GM23338 (cell line): ENCODE data around the gene LRRC47. TPM values are rescaled to one million over a fixed set of nuclear protein-coding genes. Genes with fewer than 3 reads are reported as not detected.

ENCODE experiments used
- CREB1 ChIP-seq: fragments of 250-450 bp; sonication (Bioruptor Pico); IDR thresholded peaks from 2 replicates; pipeline ENCODE4 v1.5.0; 2020; ENCODE audit warnings: low read depth, mild to moderate bottlenecking, moderate library complexity
- ETS1 ChIP-seq: IDR thresholded peaks from 2 replicates; pipeline ENCODE4 v1.6.1; 2016; ENCODE audit warnings: antibody characterized with exemption
- EZH2 ChIP-seq: fragments of 200-600 bp; sonication (generic); IDR thresholded peaks from one replicate; pipeline ENCODE4 v1.8.0; 2017; ENCODE audit warnings: antibody characterized with exemption, mild to moderate bottlenecking, low read depth; ENCODE audit not compliant: unreplicated experiment
- NANOG ChIP-seq: IDR thresholded peaks from 2 replicates; pipeline ENCODE4 v1.6.1; 2016; ENCODE audit warnings: antibody characterized with exemption, borderline replicate concordance
- POLR2AphosphoS5 ChIP-seq: IDR thresholded peaks from 2 replicates; pipeline ENCODE4 v1.6.1; 2016; ENCODE audit warnings: antibody characterized with exemption, low read depth
- ZNF331 ChIP-seq: fragments of 250-450 bp; sonication (Bioruptor Pico); IDR thresholded peaks from 2 replicates; pipeline ENCODE4 v1.5.0; 2020; ENCODE audit warnings: low read depth, mild to moderate bottlenecking, moderate library complexity
- polyA plus RNA-seq: library from polyadenylated mRNA; unstranded; fragments of >200 nt; fragmentation: Nextera tagmentation; extraction: Ambion mirVana; gene quantifications from 2 replicates; pipeline ENCODE4 v1.2.1, GENCODE V29; 2016
- total RNA-seq: library from RNA; depleted of rRNA; stranded (reverse); fragments of >200 nt; shearing (Covaris generic); gene quantifications from 2 replicates; pipeline ENCODE4 v1.2.3, GENCODE V29; 2014
- TF ChIP-seq, protein P1 (sequence below): fragments of 250-450 bp; sonication (Bioruptor Pico); IDR thresholded peaks from 2 replicates; pipeline ENCODE4 v1.5.0; 2020; ENCODE audit warnings: mild to moderate bottlenecking, moderate library complexity
- TF ChIP-seq, protein P2 (sequence below), 2 experiments: fragments of 200-600 bp in 1 of 2; sonication (generic) in 1 of 2; conservative IDR thresholded peaks; 2 replicates each; pipeline versions ENCODE4 v1.5.1 to v1.6.1; 2016 to 2017; ENCODE audit warnings: antibody characterized with exemption in 2 of 2, low read depth in 2 of 2, mild to moderate bottlenecking in 2 of 2, moderate library complexity in 1 of 2

LRRC47 gene
- total and polyA plus RNA-seq, 2 experiments from 2014 or later: 15.8 to 76.8 TPM

GRCh38 chr1:3807769-3808168, 11.5 kb upstream of the LRRC47 start (continued):
- TF ChIP-seq, protein P1, sequence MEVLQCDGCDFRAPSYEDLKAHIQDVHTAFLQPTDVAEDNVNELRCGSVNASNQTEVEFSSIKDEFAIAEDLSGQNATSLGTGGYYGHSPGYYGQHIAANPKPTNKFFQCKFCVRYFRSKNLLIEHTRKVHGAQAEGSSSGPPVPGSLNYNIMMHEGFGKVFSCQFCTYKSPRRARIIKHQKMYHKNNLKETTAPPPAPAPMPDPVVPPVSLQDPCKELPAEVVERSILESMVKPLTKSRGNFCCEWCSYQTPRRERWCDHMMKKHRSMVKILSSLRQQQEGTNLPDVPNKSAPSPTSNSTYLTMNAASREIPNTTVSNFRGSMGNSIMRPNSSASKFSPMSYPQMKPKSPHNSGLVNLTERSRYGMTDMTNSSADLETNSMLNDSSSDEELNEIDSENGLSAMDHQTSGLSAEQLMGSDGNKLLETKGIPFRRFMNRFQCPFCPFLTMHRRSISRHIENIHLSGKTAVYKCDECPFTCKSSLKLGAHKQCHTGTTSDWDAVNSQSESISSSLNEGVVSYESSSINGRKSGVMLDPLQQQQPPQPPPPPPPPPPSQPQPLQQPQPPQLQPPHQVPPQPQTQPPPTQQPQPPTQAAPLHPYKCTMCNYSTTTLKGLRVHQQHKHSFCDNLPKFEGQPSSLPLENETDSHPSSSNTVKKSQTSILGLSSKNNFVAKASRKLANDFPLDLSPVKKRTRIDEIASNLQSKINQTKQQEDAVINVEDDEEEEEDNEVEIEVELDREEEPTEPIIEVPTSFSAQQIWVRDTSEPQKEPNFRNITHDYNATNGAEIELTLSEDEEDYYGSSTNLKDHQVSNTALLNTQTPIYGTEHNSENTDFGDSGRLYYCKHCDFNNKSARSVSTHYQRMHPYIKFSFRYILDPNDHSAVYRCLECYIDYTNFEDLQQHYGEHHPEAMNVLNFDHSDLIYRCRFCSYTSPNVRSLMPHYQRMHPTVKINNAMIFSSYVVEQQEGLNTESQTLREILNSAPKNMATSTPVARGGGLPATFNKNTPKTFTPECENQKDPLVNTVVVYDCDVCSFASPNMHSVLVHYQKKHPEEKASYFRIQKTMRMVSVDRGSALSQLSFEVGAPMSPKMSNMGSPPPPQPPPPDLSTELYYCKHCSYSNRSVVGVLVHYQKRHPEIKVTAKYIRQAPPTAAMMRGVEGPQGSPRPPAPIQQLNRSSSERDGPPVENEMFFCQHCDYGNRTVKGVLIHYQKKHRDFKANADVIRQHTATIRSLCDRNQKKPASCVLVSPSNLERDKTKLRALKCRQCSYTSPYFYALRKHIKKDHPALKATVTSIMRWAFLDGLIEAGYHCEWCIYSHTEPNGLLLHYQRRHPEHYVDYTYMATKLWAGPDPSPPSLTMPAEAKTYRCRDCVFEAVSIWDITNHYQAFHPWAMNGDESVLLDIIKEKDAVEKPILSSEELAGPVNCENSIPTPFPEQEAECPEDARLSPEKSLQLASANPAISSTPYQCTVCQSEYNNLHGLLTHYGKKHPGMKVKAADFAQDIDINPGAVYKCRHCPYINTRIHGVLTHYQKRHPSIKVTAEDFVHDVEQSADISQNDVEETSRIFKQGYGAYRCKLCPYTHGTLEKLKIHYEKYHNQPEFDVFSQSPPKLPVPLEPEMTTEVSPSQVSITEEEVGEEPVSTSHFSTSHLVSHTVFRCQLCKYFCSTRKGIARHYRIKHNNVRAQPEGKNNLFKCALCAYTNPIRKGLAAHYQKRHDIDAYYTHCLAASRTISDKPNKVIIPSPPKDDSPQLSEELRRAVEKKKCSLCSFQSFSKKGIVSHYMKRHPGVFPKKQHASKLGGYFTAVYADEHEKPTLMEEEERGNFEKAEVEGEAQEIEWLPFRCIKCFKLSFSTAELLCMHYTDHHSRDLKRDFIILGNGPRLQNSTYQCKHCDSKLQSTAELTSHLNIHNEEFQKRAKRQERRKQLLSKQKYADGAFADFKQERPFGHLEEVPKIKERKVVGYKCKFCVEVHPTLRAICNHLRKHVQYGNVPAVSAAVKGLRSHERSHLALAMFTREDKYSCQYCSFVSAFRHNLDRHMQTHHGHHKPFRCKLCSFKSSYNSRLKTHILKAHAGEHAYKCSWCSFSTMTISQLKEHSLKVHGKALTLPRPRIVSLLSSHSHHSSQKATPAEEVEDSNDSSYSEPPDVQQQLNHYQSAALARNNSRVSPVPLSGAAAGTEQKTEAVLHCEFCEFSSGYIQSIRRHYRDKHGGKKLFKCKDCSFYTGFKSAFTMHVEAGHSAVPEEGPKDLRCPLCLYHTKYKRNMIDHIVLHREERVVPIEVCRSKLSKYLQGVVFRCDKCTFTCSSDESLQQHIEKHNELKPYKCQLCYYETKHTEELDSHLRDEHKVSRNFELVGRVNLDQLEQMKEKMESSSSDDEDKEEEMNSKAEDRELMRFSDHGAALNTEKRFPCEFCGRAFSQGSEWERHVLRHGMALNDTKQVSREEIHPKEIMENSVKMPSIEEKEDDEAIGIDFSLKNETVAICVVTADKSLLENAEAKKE: no peak
- TF ChIP-seq ETS1 (no peak), CREB1 (CRISPR knock-in tag) (no peak), ZNF331 (no peak), EZH2 (no peak), NANOG (no peak), POLR2AphosphoS5 (no peak)
- TF ChIP-seq, protein P2, sequence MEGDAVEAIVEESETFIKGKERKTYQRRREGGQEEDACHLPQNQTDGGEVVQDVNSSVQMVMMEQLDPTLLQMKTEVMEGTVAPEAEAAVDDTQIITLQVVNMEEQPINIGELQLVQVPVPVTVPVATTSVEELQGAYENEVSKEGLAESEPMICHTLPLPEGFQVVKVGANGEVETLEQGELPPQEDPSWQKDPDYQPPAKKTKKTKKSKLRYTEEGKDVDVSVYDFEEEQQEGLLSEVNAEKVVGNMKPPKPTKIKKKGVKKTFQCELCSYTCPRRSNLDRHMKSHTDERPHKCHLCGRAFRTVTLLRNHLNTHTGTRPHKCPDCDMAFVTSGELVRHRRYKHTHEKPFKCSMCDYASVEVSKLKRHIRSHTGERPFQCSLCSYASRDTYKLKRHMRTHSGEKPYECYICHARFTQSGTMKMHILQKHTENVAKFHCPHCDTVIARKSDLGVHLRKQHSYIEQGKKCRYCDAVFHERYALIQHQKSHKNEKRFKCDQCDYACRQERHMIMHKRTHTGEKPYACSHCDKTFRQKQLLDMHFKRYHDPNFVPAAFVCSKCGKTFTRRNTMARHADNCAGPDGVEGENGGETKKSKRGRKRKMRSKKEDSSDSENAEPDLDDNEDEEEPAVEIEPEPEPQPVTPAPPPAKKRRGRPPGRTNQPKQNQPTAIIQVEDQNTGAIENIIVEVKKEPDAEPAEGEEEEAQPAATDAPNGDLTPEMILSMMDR (conservative IDR thresholded peaks at IDR 0.05; ENCODE audit: low read depth in 2 of 2): no peak
